Measurements from ENCODE around the gene ABLIM1. TPM values are rescaled to one million over a fixed set of nuclear protein-coding genes. Genes with fewer than 3 reads are reported as not detected.

Gene ABLIM1
- polyA plus RNA-seq, 1 donor from 2014 or later: 10.1 TPM

DNA sequence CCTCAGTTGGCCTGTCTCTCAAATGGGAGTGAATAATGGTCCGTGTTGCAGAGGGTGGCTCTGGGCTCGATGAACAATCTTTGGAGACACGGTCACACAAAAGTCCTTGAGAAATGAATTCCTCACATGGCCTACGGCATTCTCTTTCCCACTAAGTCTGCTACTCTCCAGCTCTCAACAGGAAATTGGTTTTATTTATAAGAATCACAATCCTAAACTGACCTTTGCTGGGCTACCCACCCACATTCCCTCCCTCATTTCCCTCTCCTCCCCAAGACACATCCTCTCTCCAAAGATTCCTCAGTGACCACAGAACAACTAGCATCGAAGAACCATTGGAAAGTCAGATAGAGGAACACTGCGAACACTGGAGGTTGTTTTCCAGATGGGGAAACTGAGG is 258.5 kb downstream of the ABLIM1 start:
- H3K27me3 ChIP-seq (ENCODE audit: insufficient read depth, low read depth, low read length): peaks cover 32% of the 10 kb centered on the region
- H4K20me1 ChIP-seq (ENCODE audit: insufficient read depth): no peaks in the 10 kb centered on the region
- H3K27ac ChIP-seq (ENCODE audit: low read length): no peak overlapping the region
- H3K9ac ChIP-seq (ENCODE audit: low read length): no peak overlapping the region
- H3K4me2 ChIP-seq (ENCODE audit: low read length): no peak overlapping the region
- no peaks in the 10 kb centered on the region for H3K9me3 ChIP-seq (ENCODE audit: low read length)
- no peak overlapping the region for H2AFZ ChIP-seq (ENCODE audit: low read depth, low read length)
- TF ChIP-seq EP300 (conservative IDR thresholded peaks at IDR 0.05; ENCODE audit: poor library complexity, severe bottlenecking) (no peak), EZH2 (IDR thresholded peaks at IDR 0.05; ENCODE audit: borderline replicate concordance, insufficient read depth, low read length, poor library complexity, severe bottlenecking) (no peak), REST (IDR thresholded peaks at IDR 0.05; ENCODE audit: borderline replicate concordance) (no peak), RAD21 (conservative IDR thresholded peaks at IDR 0.05) (no peak), MXI1 (conservative IDR thresholded peaks at IDR 0.05; ENCODE audit: poor library complexity, severe bottlenecking) (no peak), SMC3 (conservative IDR thresholded peaks at IDR 0.05; ENCODE audit: poor library complexity) (no peak), POLR2AphosphoS5 (IDR thresholded peaks at IDR 0.05) (no peak), TAF1 (IDR thresholded peaks at IDR 0.05; ENCODE audit: low read depth) (no peak), CTCF (IDR thresholded peaks at IDR 0.05; ENCODE audit: poor library complexity, severe bottlenecking) (no peak)
- no peaks in the 10 kb centered on the region for H3K9me2 ChIP-seq (ENCODE audit: insufficient read depth, low read length)
- H3K4me3 ChIP-seq (ENCODE audit: low read length): no peak overlapping the region
- H3K36me3 ChIP-seq (ENCODE audit: insufficient read depth, low read length): no peaks in the 10 kb centered on the region
- H3K79me2 ChIP-seq (replicated peaks; ENCODE audit: insufficient read depth, low read length): no peaks in the 10 kb centered on the region
- no peaks in the 10 kb centered on the region for H3F3A ChIP-seq (ENCODE audit: insufficient read depth, low read length, poor library complexity, severe bottlenecking)

DNA sequence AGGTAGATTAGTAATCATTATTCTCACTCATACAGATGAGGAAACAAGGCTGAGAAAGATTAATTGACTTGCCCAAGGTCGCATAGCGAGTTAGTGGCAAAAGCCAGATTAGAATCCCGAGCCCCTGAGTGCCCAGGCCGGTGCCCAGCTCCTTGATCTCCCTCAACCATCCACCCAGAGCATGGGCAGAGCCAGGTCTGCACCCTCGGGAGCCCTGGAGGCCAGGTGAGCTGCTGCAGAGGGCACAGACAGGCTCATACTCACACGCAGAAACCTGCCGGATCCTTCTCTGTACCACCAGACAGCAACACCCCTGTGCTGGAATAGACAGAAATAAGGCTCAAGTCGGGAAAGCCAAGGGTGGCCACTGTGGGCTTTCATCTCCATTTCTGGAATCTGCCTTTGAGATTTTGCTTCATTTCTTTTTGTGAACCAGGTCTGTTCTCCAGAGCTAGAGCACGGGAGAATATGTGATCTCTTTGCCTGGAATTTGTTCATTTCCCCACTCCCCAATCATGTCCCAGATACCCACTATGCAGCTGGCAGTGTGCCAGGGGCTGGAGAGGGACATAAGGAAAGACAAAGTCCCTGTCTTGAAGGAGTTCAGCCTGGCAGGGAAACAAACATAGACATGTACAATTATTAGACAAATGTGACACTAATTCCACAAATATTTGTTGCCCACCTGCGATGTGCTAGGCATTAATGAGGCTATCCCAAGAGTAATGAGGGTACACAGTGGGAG is 259.3 kb downstream of the ABLIM1 start:
- H3F3A ChIP-seq (ENCODE audit: insufficient read depth, low read length, poor library complexity, severe bottlenecking): no peaks in the 10 kb centered on the region
- H3K36me3 ChIP-seq (ENCODE audit: insufficient read depth, low read length): no peaks in the 10 kb centered on the region
- H2AFZ ChIP-seq (ENCODE audit: low read depth, low read length): no peak overlapping the region
- TF ChIP-seq CTCF (IDR thresholded peaks at IDR 0.05; ENCODE audit: poor library complexity, severe bottlenecking) (no peak), SMC3 (conservative IDR thresholded peaks at IDR 0.05; ENCODE audit: poor library complexity) (no peak), TAF1 (IDR thresholded peaks at IDR 0.05; ENCODE audit: low read depth) (no peak), EZH2 (IDR thresholded peaks at IDR 0.05; ENCODE audit: borderline replicate concordance, insufficient read depth, low read length, poor library complexity, severe bottlenecking) (no peak), POLR2AphosphoS5 (IDR thresholded peaks at IDR 0.05) (no peak), EP300 (conservative IDR thresholded peaks at IDR 0.05; ENCODE audit: poor library complexity, severe bottlenecking) (no peak), RAD21 (conservative IDR thresholded peaks at IDR 0.05) (no peak), REST (IDR thresholded peaks at IDR 0.05; ENCODE audit: borderline replicate concordance) (no peak), MXI1 (conservative IDR thresholded peaks at IDR 0.05; ENCODE audit: poor library complexity, severe bottlenecking) (no peak)
- no peaks in the 10 kb centered on the region for H3K9me3 ChIP-seq (ENCODE audit: low read length)
- no peaks in the 10 kb centered on the region for H3K79me2 ChIP-seq (replicated peaks; ENCODE audit: insufficient read depth, low read length)
- H3K4me3 ChIP-seq (ENCODE audit: low read length): no peak overlapping the region
- H3K4me2 ChIP-seq (ENCODE audit: low read length): no peak overlapping the region
- no peaks in the 10 kb centered on the region for H4K20me1 ChIP-seq (ENCODE audit: insufficient read depth)
- no peak overlapping the region for H3K27ac ChIP-seq (ENCODE audit: low read length)
- no peaks in the 10 kb centered on the region for H3K9me2 ChIP-seq (ENCODE audit: insufficient read depth, low read length)
- no peak overlapping the region for H3K9ac ChIP-seq (ENCODE audit: low read length)
- H3K27me3 ChIP-seq (ENCODE audit: insufficient read depth, low read depth, low read length): peaks cover 23% of the 10 kb centered on the region
